Tibial nerve (tissue), 4 donors: Measurements from ENCODE around the gene ACER2. TPM values are rescaled to one million over a fixed set of nuclear protein-coding genes. Genes with fewer than 3 reads are reported as not detected.

ENCODE experiments used
- DNase-seq, 2 donors: peaks; one replicate each; pipeline ENCODE4 v3.0.0-alpha.2; 2019; ENCODE audit warnings: low spot score in 2 of 2
- H3K27ac ChIP-seq, 4 donors: fragments of 200-600 bp; sonication (generic) in 3 of 4; one replicate each; pipeline ENCODE4 v1.5.1; 2017 to 2019; ENCODE audit warnings: mild to moderate bottlenecking in 1 of 4
- H3K27me3 ChIP-seq, 2 donors: fragments of 200-600 bp; sonication (generic) in 1 of 2; one replicate each; pipeline versions ENCODE4 v1.5.1 to v1.6.0; 2017 to 2019
- H3K36me3 ChIP-seq, 3 donors: fragments of 200-600 bp; sonication (generic); one replicate each; pipeline ENCODE4 v1.5.1; 2018 to 2019
- H3K4me1 ChIP-seq, 4 donors: fragments of 200-600 bp; sonication (generic) in 3 of 4; one replicate each; pipeline ENCODE4 v1.5.1; 2017 to 2019
- H3K4me3 ChIP-seq, 4 donors: fragments of 200-600 bp; sonication (generic) in 3 of 4; one replicate each; pipeline ENCODE4 v1.5.1; 2017 to 2019; ENCODE audit warnings: mild to moderate bottlenecking in 1 of 4, moderate library complexity in 1 of 4
- H3K9me3 ChIP-seq, 4 donors: fragments of 200-600 bp; sonication (generic) in 3 of 4; one replicate each; pipeline ENCODE4 v1.5.1; 2017 to 2019
- CTCF ChIP-seq, 5 experiments: fragments of 200-600 bp in 3 of 5; fragments of 450-650 bp in 2 of 5; sonication (generic) in 3 of 5; IDR thresholded peaks; one replicate each; pipeline ENCODE4 v1.5.1; 2016 to 2019; ENCODE audit warnings: antibody characterized with exemption in 5 of 5, mild to moderate bottlenecking in 3 of 5, moderate library complexity in 2 of 5
- EP300 ChIP-seq, 2 donors: sonication (generic); formaldehyde crosslinking; IDR thresholded peaks; one replicate each; pipeline ENCODE4 v1.6.1; 2017; ENCODE audit warnings: antibody characterized with exemption in 2 of 2, mild to moderate bottlenecking in 1 of 2
- POLR2A ChIP-seq, 2 donors: fragments of 450-650 bp; IDR thresholded peaks; one replicate each; pipeline ENCODE4 v1.6.1; 2017; ENCODE audit warnings: antibody characterized with exemption in 2 of 2, mild to moderate bottlenecking in 2 of 2, moderate library complexity in 2 of 2
- WGBS, 2 donors: methylation state at CpG; one replicate each; pipeline ENCODE4 v1.1.5; 2018; 5-methylcytosine and 5-hydroxymethylcytosine counted together
- total RNA-seq, 4 donors: library from RNA; depleted of rRNA; stranded (reverse); fragments of >200 nt; gene quantifications; one replicate each; pipeline ENCODE4 v1.1.0, GENCODE V29; 2016

The ACER2 gene
- total RNA-seq, 4 donors from 2014 or later: 3.8 to 11.7 (median 8.9) TPM

- peaks cover 0 to 23% (median 12%) of the 10 kb centered on the region in 4 donors for H3K4me1 ChIP-seq
- TF ChIP-seq POLR2A (IDR thresholded peaks at IDR 0.05) (no peak), CTCF (IDR thresholded peaks at IDR 0.05) (no peak), EP300 (IDR thresholded peaks at IDR 0.05) (no peak)
- no peak overlapping the region for H3K4me3 ChIP-seq
- no peaks in the 10 kb centered on the region for H3K27me3 ChIP-seq
- H3K36me3 ChIP-seq: peaks cover 0 to 77% (median 0%) of the 10 kb centered on the region in 3 donors
- no peak overlapping the region for H3K27ac ChIP-seq
- DNase-seq: no peak
- H3K9me3 ChIP-seq: no peaks in the 10 kb centered on the region
Measured at GRCh38 chr9:19375538-19375937, 33.3 kb upstream of the ACER2 start.

- H3K27me3 ChIP-seq: no peaks in the 10 kb centered on the region
- peaks cover 0 to 30% (median 12%) of the 10 kb centered on the region in 4 donors for H3K4me1 ChIP-seq
- DNase-seq: no peak
- 73 to 74% methylated on average over 2 of the region's 2 CpGs for WGBS, 2 donors
- H3K36me3 ChIP-seq: peaks cover 0 to 70% (median 0%) of the 10 kb centered on the region in 3 donors
- no peak overlapping the region for H3K27ac ChIP-seq
- H3K4me3 ChIP-seq: no peak overlapping the region
- no peaks in the 10 kb centered on the region for H3K9me3 ChIP-seq
- TF ChIP-seq POLR2A (IDR thresholded peaks at IDR 0.05): no peak
- TF ChIP-seq CTCF (IDR thresholded peaks at IDR 0.05): no peak
- TF ChIP-seq EP300 (IDR thresholded peaks at IDR 0.05): no peak
Measured at GRCh38 chr9:19376931-19377330, 31.9 kb upstream of the ACER2 start.

- Histone ChIP-seq H3K27me3 (no peaks in the 10 kb centered on the region), H3K27ac (peak overlapping the region in 2 of 4 donors; percentile 13 to 95), H3K4me1 (peaks cover 0 to 30% (median 12%) of the 10 kb centered on the region in 4 donors), H3K36me3 (peaks cover 0 to 57% (median 0%) of the 10 kb centered on the region in 3 donors), H3K4me3 (peak overlapping the region in 1 of 4 donors; percentile 82), H3K9me3 (no peaks in the 10 kb centered on the region)
- DNase-seq: no peak
- 88 to 90% methylated on average over 4 of the region's 4 CpGs for WGBS, 2 donors
- no peak for TF ChIP-seq POLR2A (IDR thresholded peaks at IDR 0.05)
- TF ChIP-seq EP300 (IDR thresholded peaks at IDR 0.05): no peak
- no peak for TF ChIP-seq CTCF (IDR thresholded peaks at IDR 0.05)
Measured at GRCh38 chr9:19378164-19378563, 30.6 kb upstream of the ACER2 start.

DNA sequence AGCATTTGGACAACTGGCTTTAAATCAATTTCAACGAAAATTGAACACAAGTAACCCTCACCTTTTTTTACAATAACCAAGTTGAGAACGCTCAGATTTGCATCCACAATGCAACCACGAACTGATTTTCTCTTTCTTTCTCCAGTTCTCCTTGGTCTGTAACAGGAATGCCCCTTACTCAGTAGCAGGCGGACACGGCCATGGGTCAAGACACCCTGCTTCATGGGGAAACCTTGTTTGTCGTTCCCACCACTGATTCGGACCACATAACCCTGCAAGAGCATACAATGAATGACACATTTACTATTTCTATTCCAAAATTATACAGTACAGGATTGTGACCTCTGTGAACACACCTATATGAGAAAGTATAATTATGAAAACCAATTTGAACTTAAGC, 30.2 kb upstream of the ACER2 start:
- Histone ChIP-seq H3K27me3 (no peaks in the 10 kb centered on the region), H3K9me3 (no peaks in the 10 kb centered on the region), H3K4me1 (peaks cover 0 to 30% (median 12%) of the 10 kb centered on the region in 4 donors), H3K4me3 (peak overlapping the region in 2 of 4 donors; percentile 63 to 82), H3K27ac (peak overlapping the region in 2 of 4 donors; percentile 94 to 95), H3K36me3 (peaks cover 0 to 53% (median 0%) of the 10 kb centered on the region in 3 donors)
- DNase-seq: no peak
- TF ChIP-seq POLR2A (IDR thresholded peaks at IDR 0.05): no peak
- TF ChIP-seq EP300 (IDR thresholded peaks at IDR 0.05): no peak
- TF ChIP-seq CTCF (IDR thresholded peaks at IDR 0.05): no peak
- 43 to 46% methylated on average over 7 of the region's 7 CpGs for WGBS, 2 donors

- peaks cover 0 to 30% (median 12%) of the 10 kb centered on the region in 4 donors for H3K4me1 ChIP-seq
- H3K27me3 ChIP-seq: no peaks in the 10 kb centered on the region
- H3K4me3 ChIP-seq: peak overlapping the region; percentile 63 to 82 (median 75)
- TF ChIP-seq CTCF (IDR thresholded peaks at IDR 0.05) (no peak), POLR2A (IDR thresholded peaks at IDR 0.05) (no peak), EP300 (IDR thresholded peaks at IDR 0.05) (no peak)
- H3K36me3 ChIP-seq: peaks cover 0 to 46% (median 0%) of the 10 kb centered on the region in 3 donors
- H3K9me3 ChIP-seq: no peaks in the 10 kb centered on the region
- 7% methylated on average over 12 of the region's 12 CpGs for WGBS, 2 donors
- no peak for DNase-seq
- peak overlapping the region; percentile 74 to 95 (median 94) for H3K27ac ChIP-seq
Measured at GRCh38 chr9:19379283-19379682, 29.5 kb upstream of the ACER2 start.
